Kidney epithelial cell (primary cell): Measurements from ENCODE around the gene ABCC4. TPM values are rescaled to one million over a fixed set of nuclear protein-coding genes. Genes with fewer than 3 reads are reported as not detected.

Experiments
- DNase-seq: peaks from one replicate; pipeline ENCODE4 v3.0.0-alpha.2; 2010; ENCODE audit warnings: low read depth
- H3K27me3 ChIP-seq: 2 replicates; pipeline ENCODE4 v1.6.0; 2011; ENCODE audit warnings: low read length; ENCODE audit not compliant: control insufficient read depth, insufficient read depth
- H3K36me3 ChIP-seq: 2 replicates; pipeline ENCODE4 v1.5.1; 2011; ENCODE audit warnings: low read length; ENCODE audit not compliant: control insufficient read depth, insufficient read depth
- H3K4me3 ChIP-seq: 2 replicates; pipeline ENCODE4 v1.5.1; 2011; ENCODE audit warnings: low read depth, mild to moderate bottlenecking, control low read depth, low read length
- total RNA-seq: library from RNA; depleted of rRNA; stranded (reverse); fragments of >200 nt; gene quantifications from 2 replicates; pipeline ENCODE4 v1.2.3, GENCODE V29; 2015
- TF ChIP-seq, protein P1 (sequence below): IDR thresholded peaks from 2 replicates; pipeline ENCODE4 v1.5.1; 2011; ENCODE audit warnings: mild to moderate bottlenecking, moderate library complexity, low read length, control low read depth, inconsistent platforms; ENCODE audit not compliant: insufficient read depth, poor library complexity, severe bottlenecking

ABCC4 gene
- total RNA-seq, 1 donor from 2014 or later = 17.3 TPM

GRCh38 chr13:94978516-94978915, 322.7 kb downstream of the ABCC4 start:
- DNase-seq = no peak
- H3K27me3 ChIP-seq = no peaks in the 10 kb centered on the region
- no peak overlapping the region for H3K4me3 ChIP-seq
- no peaks in the 10 kb centered on the region for H3K36me3 ChIP-seq
- TF ChIP-seq, protein P1, sequence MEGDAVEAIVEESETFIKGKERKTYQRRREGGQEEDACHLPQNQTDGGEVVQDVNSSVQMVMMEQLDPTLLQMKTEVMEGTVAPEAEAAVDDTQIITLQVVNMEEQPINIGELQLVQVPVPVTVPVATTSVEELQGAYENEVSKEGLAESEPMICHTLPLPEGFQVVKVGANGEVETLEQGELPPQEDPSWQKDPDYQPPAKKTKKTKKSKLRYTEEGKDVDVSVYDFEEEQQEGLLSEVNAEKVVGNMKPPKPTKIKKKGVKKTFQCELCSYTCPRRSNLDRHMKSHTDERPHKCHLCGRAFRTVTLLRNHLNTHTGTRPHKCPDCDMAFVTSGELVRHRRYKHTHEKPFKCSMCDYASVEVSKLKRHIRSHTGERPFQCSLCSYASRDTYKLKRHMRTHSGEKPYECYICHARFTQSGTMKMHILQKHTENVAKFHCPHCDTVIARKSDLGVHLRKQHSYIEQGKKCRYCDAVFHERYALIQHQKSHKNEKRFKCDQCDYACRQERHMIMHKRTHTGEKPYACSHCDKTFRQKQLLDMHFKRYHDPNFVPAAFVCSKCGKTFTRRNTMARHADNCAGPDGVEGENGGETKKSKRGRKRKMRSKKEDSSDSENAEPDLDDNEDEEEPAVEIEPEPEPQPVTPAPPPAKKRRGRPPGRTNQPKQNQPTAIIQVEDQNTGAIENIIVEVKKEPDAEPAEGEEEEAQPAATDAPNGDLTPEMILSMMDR = no peak

DNA sequence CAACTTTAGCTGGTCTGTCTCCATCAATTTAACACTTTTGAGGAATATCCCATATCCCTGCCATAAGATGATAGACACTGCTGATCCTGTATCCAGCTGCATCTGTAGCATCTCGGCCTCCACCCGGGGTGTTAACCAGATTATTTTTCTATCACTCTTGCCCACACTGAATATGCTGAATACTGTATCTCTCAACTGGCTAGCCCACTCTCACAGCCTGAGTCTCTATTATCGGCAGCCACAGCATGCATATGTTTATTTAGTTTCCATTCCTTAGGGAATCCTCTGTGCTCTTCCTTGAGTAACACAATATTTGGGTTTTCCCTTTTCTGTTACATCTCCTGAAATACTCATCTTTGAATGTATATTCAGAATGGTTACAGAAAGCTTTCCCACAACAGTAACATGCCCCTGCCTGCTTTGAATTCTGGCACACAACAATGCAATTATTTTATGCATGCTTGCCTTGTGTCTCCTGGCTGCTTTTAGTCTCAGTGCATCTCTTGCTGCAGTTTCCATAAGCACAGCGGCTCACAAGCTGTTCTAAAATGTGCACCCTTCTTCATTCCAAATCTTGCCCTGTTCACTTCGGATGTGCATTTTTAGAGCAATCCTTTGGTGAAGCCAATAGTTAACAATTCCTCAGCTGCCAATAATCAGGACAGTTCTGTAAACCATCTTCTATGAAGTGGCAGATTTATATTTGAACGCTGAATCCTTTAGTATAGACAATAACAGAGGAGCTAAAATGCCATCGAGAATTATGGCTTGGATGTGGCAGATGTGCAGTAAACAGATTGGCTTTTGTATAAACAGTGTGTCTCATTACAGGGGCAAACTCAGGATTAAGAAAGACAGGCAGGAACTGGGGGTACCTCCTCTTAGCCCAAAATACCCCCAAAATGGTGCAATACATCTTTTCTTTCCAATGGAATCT, 327.0 kb downstream of the ABCC4 start:
- no peak for DNase-seq
- Histone ChIP-seq H3K4me3 (no peak overlapping the region), H3K36me3 (no peaks in the 10 kb centered on the region), H3K27me3 (peaks cover under 1% of the 10 kb centered on the region)
- TF ChIP-seq, protein P1 = no peak

DNA sequence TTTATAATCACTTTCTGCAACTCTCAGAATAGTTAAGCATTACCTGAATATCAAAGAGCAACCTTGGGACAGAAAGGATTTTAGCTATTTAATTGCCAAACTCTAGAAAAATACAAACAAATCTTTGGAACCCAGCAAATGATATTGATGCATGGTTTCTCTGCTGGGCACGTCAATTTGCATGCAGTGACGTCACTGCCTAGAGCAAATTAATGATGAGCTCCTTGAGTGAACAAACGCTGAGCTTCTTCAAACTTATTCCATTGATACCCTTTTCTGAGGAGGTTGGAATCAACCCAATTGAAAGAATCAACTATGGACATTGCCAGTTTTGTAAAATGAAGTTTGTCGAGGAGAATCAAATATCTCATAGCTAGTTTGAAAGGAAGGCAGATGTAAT, 329.0 kb downstream of the ABCC4 start:
- Histone ChIP-seq H3K4me3 (no peak overlapping the region), H3K36me3 (no peaks in the 10 kb centered on the region), H3K27me3 (peaks cover 21% of the 10 kb centered on the region)
- no peak for DNase-seq
- TF ChIP-seq, protein P1 = no peak
